A549 (cell line): ENCODE data around the gene STIP1. TPM values are rescaled to one million over a fixed set of nuclear protein-coding genes. Genes with fewer than 3 reads are reported as not detected.

Experiments used
- ATAC-seq, 2 experiments: fragments of 200-7000 bp in 1 of 2; fragments of >200 bp in 1 of 2; cut with Nextera tagmentation in 1 of 2; cut with Tn5 transposase in 1 of 2; 3 replicates each; pipeline versions ENCODE4 v1.8.0 to v1.9.1; 2018 to 2020; ENCODE audit warnings: mild to moderate bottlenecking in 1 of 2, moderate library complexity in 1 of 2
- CTCF ChIA-PET: fragments of 300-600 bp; sonication (Branson Sonifier 250); formaldehyde crosslinking; extraction: SDS; loops from one replicate; lab custom pipeline; 2021; ENCODE audit warnings: antibody characterized with exemption, inconsistent platforms; lab: Yijun Ruan, JAX
- POLR2A ChIA-PET: fragments of 350-600 bp; formaldehyde crosslinking; extraction: SDS; loops from one replicate; lab custom pipeline; 2021; ENCODE audit warnings: antibody characterized with exemption, inconsistent platforms; lab: Yijun Ruan, JAX
- DNase-seq, 2 experiments: peaks; one replicate each; pipeline versions ENCODE4 v3.0.0 to v3.0.0-alpha.2; 2011 to 2016; ENCODE audit warnings: low read depth in 1 of 2, low spot score in 1 of 2
- FAIRE-seq: peaks from 2 replicates; lab custom pipeline; 2011; peaks lifted over from hg19 to GRCh38; lab: Jason Lieb, UNC
- H3K27ac ChIP-seq, 2 experiments: fragments of >200 bp; sonication (Bioruptor Twin); formaldehyde crosslinking; 3 replicates each; pipeline ENCODE4 v1.5.1; 2016 to 2017
- H3K4me1 ChIP-seq: fragments of >200 bp; sonication (Bioruptor Twin); formaldehyde crosslinking; 3 replicates; pipeline ENCODE4 v1.6.1; 2016
- H3K4me2 ChIP-seq: fragments of >200 bp; sonication (Bioruptor Twin); formaldehyde crosslinking; 3 replicates; pipeline ENCODE4 v1.6.1; 2016
- H3K4me3 ChIP-seq: fragments of >200 bp; sonication (Bioruptor Twin); formaldehyde crosslinking; 3 replicates; pipeline ENCODE4 v1.5.1; 2016
- H3K9me3 ChIP-seq: fragments of >200 bp; sonication (Bioruptor Twin); formaldehyde crosslinking; 3 replicates; pipeline ENCODE4 v1.6.1; 2016
- CBX2 ChIP-seq: fragments of 200-600 bp; sonication (generic); IDR thresholded peaks from 2 replicates; pipeline ENCODE4 v1.6.1; 2016; ENCODE audit warnings: low read depth, mild to moderate bottlenecking, borderline replicate concordance
- CHD4 ChIP-seq: fragments of 200-600 bp; sonication (generic); IDR thresholded peaks from 2 replicates; pipeline ENCODE4 v1.6.1; 2016; ENCODE audit warnings: antibody characterized with exemption, mild to moderate bottlenecking, borderline replicate concordance
- HEYL ChIP-seq: fragments of 250-450 bp; sonication (Bioruptor Pico); IDR thresholded peaks from 2 replicates; pipeline ENCODE4 v1.8.0; 2021; ENCODE audit warnings: mild to moderate bottlenecking, moderate library complexity
- HOXB5 ChIP-seq: fragments of 250-450 bp; sonication (Bioruptor Pico); IDR thresholded peaks from 2 replicates; pipeline ENCODE4 v1.5.0; 2020; ENCODE audit warnings: mild to moderate bottlenecking, moderate library complexity
- JUN ChIP-seq, 2 experiments: fragments of >200 bp; sonication (Bioruptor Twin); formaldehyde crosslinking; IDR thresholded peaks; 2 replicates in 1 of 2; 3 replicates in 1 of 2; pipeline ENCODE4 v1.6.1; 2016 to 2017
- JUNB ChIP-seq: fragments of >200 bp; sonication (Bioruptor Twin); formaldehyde crosslinking; IDR thresholded peaks from 2 replicates; pipeline ENCODE4 v1.6.1; 2016
- KDM1A ChIP-seq: fragments of 200-600 bp; sonication (generic); IDR thresholded peaks from 2 replicates; pipeline ENCODE4 v1.6.1; 2016; ENCODE audit warnings: low read depth, mild to moderate bottlenecking
- KDM5A ChIP-seq: fragments of 200-600 bp; sonication (generic); IDR thresholded peaks from 2 replicates; pipeline ENCODE4 v1.6.1; 2016; ENCODE audit warnings: antibody characterized with exemption, mild to moderate bottlenecking
- MAFK ChIP-seq: fragments of 450-650 bp; IDR thresholded peaks from 2 replicates; pipeline ENCODE4 v1.6.1; 2014; ENCODE audit not compliant: partially characterized antibody
- MAZ ChIP-seq: fragments of 150-350 bp; IDR thresholded peaks from 2 replicates; pipeline ENCODE4 v1.6.1; 2014; ENCODE audit warnings: antibody characterized with exemption, low read depth, low read length, borderline replicate concordance
- MYC ChIP-seq: IDR thresholded peaks from 2 replicates; pipeline ENCODE4 v1.6.1; 2012; ENCODE audit warnings: mild to moderate bottlenecking, inconsistent platforms, low read length, improper control_type of control experiment, borderline replicate concordance
- NR3C1 ChIP-seq: fragments of >200 bp; sonication (Bioruptor Twin); formaldehyde crosslinking; IDR thresholded peaks from 3 replicates; pipeline ENCODE4 v1.6.1; 2017
- PHF8 ChIP-seq: fragments of 200-600 bp; sonication (generic); IDR thresholded peaks from 2 replicates; pipeline ENCODE4 v1.6.1; 2016; ENCODE audit warnings: low read depth, mild to moderate bottlenecking, antibody characterized with exemption, moderate library complexity, borderline replicate concordance
- POLR2A ChIP-seq: IDR thresholded peaks from 2 replicates; pipeline ENCODE4 v1.6.1; 2012; ENCODE audit warnings: mild to moderate bottlenecking, low read length
- RARB ChIP-seq: fragments of 250-450 bp; sonication (Bioruptor Pico); IDR thresholded peaks from 2 replicates; pipeline ENCODE4 v1.8.0; 2021; ENCODE audit warnings: mild to moderate bottlenecking, moderate library complexity
- RCOR1 ChIP-seq: fragments of 150-350 bp; IDR thresholded peaks from 2 replicates; pipeline ENCODE4 v1.6.1; 2014; ENCODE audit warnings: antibody characterized with exemption, low read length, low read depth
- REST ChIP-seq: fragments of 200-600 bp; sonication (generic); IDR thresholded peaks from 2 replicates; pipeline ENCODE4 v1.6.1; 2016; ENCODE audit warnings: antibody characterized with exemption, mild to moderate bottlenecking, moderate library complexity
- RNF2 ChIP-seq: fragments of 200-600 bp; sonication (generic); IDR thresholded peaks from 2 replicates; pipeline ENCODE4 v1.6.1; 2016; ENCODE audit warnings: low read depth, mild to moderate bottlenecking, antibody characterized with exemption, moderate library complexity, borderline replicate concordance
- SREBF2 ChIP-seq: fragments of 450-650 bp; IDR thresholded peaks from 2 replicates; pipeline ENCODE4 v1.6.1; 2014; ENCODE audit warnings: mild to moderate bottlenecking, moderate library complexity
- WGBS: methylation state at CpG from one replicate; pipeline ENCODE4 v1.1.6; 2017; ENCODE audit errors: missing lambda C conversion rate; 5-methylcytosine and 5-hydroxymethylcytosine counted together
- polyA plus RNA-seq, 4 experiments: library from polyadenylated mRNA; depleted of rRNA in 3 of 4; stranded (reverse); fragments of >200 nt; fragmentation: RNase III in 1 of 4; extraction: RNeasy Plus Mini Kit Qiagen cat#74134 plus additional on column Dnase treatment in 1 of 4; gene quantifications; 2 replicates in 3 of 4; 3 replicates in 1 of 4; pipeline ENCODE4 v1.2.3, GENCODE V29; 2011 to 2017
- TF ChIP-seq, protein P1 (sequence below): IDR thresholded peaks from 2 replicates; pipeline ENCODE4 v1.6.1; 2012

Gene STIP1
- polyA plus RNA-seq, 2 of the 4 experiments (the other 2 are of a cell fraction): 288 to 297 TPM

DNA sequence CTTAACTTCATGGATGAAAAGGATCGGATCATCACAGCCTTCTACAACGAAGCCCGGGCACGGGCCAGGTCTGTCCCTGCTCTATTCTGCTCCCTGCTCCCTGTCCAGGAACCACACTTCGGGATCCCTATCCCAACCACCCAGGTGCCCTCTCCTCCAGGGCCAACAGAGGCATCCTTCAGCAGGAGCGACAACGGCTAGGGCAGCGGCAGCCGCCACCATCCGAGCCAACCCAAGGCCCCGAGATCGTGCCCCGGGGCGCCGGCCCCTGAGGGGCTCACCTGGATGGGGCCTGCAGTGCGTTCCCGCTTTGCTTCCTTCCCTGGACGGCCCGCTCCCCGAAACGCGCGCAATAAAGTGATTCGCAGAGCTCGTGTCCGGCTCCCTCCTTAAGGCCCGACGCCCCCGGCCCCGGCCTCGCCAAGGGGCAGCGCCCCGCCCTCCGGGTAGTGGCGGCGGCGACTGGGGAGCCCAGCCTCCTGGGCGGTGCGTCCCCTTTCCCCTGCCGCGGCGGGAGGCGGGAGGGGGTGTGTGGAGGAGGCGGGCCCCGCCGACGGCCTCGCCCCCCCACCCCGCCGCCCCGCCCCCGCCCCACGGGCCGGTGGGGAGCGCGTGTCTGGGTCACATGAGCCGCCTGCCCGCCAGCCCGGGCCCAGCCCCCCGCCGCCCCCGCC is 48.1 kb downstream of the STIP1 start, which contains the start of gene VEGFB:
VEGFB (plus strand) TSS at position 672 of the 674 bp plus-strand sequence. CDS start 250 bp downstream, outside the sequence.
- ChIA-PET POLR2A (no interaction called here), CTCF (interaction anchor here (1.2 to 2.8 kb wide), 7 partner anchors 10 to 120 kb away, joined by 3 to 14 read pairs (median 11); no protein-coding TSS in a partner anchor)
- FAIRE-seq: no peak
- 13% methylated on average over 17 of the region's 62 CpGs for WGBS
- ATAC-seq: peak; percentile 46 to 64
- peak in 1 of 2 experiments; percentile 53 for DNase-seq
- Histone ChIP-seq H3K9me3 (no peaks in the 10 kb centered on the region), H3K4me3 (peak within 1 kb of the TSS; percentile 96), H3K4me2 (peak within 1 kb of the TSS; percentile 99), H3K27ac (peak within 1 kb of the TSS; percentile 96 to 97), H3K4me1 (peaks cover 40% of the 10 kb centered on the region)
- TF ChIP-seq CBX2 (no peak), HEYL (CRISPR knock-in tag) (no peak), RARB (CRISPR knock-in tag) (no peak), POLR2A (no peak), HOXB5 (CRISPR knock-in tag) (no peak), KDM5A (no peak), PHF8 (0 out of 2 replicates have a peak, but pooled peaks have one; percentile 18), MAZ (no peak), RNF2 (peak; percentile 67; the same call in 1 of the 2 replicates), JUN (IDR thresholded peaks at IDR 0.05) (peak in 1 of 2 experiments; percentile 56; a peak in 1 of 5 replicates), NR3C1 (no peak), KDM1A (no peak), JUNB (no peak), SREBF2 (no peak), MAFK (no peak), REST (no peak), MYC (no peak), CHD4 (no peak)
- TF ChIP-seq, protein P1, sequence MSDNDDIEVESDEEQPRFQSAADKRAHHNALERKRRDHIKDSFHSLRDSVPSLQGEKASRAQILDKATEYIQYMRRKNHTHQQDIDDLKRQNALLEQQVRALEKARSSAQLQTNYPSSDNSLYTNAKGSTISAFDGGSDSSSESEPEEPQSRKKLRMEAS: 0 out of 2 replicates have a peak, but pooled peaks have one; percentile 7

GRCh38 chr11:64234647-64235379 is 48.8 kb downstream of the STIP1 start:
- H3K9me3 ChIP-seq: no peaks in the 10 kb centered on the region
- WGBS: 14% methylated on average over 4 of the region's 80 CpGs
- peak overlapping the region; percentile 96 for H3K4me3 ChIP-seq
- peak overlapping the region; percentile 96 to 97 for H3K27ac ChIP-seq
- peaks cover 37% of the 10 kb centered on the region for H3K4me1 ChIP-seq
- ATAC-seq: peak; percentile 59 to 64
- peak overlapping the region; percentile 99 for H3K4me2 ChIP-seq
- ChIA-PET POLR2A (no interaction called here), CTCF (interaction anchor here (1.2 to 2.4 kb wide), 6 partner anchors 10 to 120 kb away, joined by 3 to 14 read pairs (median 7); partner anchors contain the start of gene PRDX5)
- no peak for FAIRE-seq
- TF ChIP-seq MAZ: no peak
- TF ChIP-seq POLR2A: 0 out of 2 replicates have a peak, but pooled peaks have one; percentile 18
- TF ChIP-seq RCOR1: no peak
- no peak for TF ChIP-seq CBX2
- TF ChIP-seq, protein P1: peak; percentile 28; the same call in 1 of the 2 replicates
- DNase-seq: no peak
